B cell (primary cell): ENCODE measurements around the gene ZNF784.

Source experiments
- EZH2 ChIP-seq: IDR thresholded peaks from 2 replicates; pipeline ENCODE4 v1.6.1; 2012; ENCODE audit warnings: borderline replicate concordance, low read depth, mild to moderate bottlenecking, moderate library complexity, low read length; ENCODE audit not compliant: insufficient read depth, poor library complexity, severe bottlenecking
- TF ChIP-seq, protein P1 (sequence below): fragments of 200-600 bp; IDR thresholded peaks from one replicate; pipeline ENCODE4 v1.8.0; 2022; ENCODE audit warnings: antibody characterized with exemption, mild to moderate bottlenecking

DNA sequence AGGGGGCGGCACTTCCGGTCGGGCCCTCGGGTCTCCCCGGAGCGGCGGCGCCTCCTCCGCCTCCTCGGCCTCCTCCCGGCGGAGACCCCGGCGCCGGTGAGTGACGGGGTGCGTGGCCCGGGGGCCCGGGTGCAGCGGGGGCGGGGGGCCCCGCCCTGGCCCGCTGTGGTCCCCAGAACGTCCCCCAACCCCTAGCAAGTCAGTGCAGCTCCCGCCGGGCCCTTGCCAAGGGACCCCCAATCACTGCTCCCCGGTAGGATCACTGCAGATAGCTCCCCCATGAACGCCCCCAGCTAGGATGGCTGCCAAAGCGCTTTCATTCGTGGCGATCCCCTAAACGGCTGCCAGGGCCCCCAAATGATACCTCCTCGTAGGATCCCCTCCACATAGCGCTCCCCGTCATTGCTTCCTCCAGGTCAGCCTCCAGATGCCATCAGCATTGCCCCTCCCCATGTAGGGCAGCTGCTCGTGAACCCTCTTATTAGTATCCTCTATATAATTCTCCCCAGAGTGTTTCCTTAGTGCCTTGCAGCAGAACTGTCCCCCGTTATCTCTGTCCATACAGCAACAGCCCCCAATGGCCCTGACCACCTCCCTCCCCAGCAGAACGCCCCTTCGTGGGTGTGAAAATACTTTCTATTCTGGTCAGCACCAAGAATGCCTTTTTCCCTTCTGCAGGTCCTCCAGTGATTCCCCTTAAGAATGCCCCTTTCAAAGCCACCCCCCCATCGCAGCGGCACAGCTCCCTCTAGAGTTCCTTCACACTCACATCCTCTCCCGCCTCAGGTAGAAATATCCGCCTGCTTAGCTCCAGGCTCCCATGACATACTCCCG, 18.5 kb downstream of the ZNF784 start, which contains the start of gene ZNF865:
- TF ChIP-seq EZH2, result no peak
- TF ChIP-seq, protein P1, sequence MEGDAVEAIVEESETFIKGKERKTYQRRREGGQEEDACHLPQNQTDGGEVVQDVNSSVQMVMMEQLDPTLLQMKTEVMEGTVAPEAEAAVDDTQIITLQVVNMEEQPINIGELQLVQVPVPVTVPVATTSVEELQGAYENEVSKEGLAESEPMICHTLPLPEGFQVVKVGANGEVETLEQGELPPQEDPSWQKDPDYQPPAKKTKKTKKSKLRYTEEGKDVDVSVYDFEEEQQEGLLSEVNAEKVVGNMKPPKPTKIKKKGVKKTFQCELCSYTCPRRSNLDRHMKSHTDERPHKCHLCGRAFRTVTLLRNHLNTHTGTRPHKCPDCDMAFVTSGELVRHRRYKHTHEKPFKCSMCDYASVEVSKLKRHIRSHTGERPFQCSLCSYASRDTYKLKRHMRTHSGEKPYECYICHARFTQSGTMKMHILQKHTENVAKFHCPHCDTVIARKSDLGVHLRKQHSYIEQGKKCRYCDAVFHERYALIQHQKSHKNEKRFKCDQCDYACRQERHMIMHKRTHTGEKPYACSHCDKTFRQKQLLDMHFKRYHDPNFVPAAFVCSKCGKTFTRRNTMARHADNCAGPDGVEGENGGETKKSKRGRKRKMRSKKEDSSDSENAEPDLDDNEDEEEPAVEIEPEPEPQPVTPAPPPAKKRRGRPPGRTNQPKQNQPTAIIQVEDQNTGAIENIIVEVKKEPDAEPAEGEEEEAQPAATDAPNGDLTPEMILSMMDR, result peak; percentile 70
